OCI-LY1 (cell line): ENCODE results near the gene VAMP5.

ENCODE experiments used
- EZH2 ChIP-seq: fragments of 200-600 bp; sonication (generic), shearing (Covaris generic); IDR thresholded peaks from 2 replicates; pipeline ENCODE4 v1.8.0; 2017; ENCODE audit warnings: borderline replicate concordance, mixed run types, mild to moderate bottlenecking, antibody characterized with exemption, low read length, moderate library complexity, mixed read lengths
- TF ChIP-seq, protein P1 (sequence below): fragments of 200-600 bp; sonication (generic), shearing (Covaris generic); IDR thresholded peaks from 2 replicates; pipeline ENCODE4 v1.5.1; 2017; ENCODE audit warnings: mild to moderate bottlenecking, antibody characterized with exemption, low read length, moderate library complexity, mixed read lengths

DNA sequence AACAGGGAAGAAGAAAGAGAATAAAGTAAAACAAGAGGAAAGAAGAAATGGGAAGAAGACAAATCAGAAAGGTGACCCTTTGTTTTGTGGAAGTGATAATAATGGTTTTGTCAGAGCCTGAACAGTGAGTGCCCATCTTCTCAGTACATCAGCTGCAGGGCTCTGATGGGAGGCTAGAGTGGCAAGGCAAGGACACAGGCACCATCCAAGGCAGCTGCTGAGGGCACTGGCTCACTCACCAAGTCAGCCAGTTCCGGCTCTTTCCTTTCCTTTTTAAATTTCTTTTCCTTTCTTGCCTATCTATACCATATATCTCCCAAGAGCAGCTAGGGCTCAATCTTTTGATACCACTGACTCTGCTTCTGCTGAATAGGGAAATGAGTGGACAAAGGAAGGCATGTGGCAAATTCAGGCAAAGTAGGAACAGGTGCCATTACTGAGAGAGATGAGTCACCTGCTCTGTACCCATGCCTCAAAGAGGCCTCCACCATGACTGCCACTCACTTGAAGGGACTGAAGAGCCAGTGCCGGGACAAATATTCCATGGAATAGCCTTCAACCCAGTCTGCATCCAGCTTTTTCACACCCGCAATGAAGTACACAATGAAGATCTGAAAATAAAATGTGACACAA lies 29.1 kb upstream of the VAMP5 start:
- TF ChIP-seq, protein P1, sequence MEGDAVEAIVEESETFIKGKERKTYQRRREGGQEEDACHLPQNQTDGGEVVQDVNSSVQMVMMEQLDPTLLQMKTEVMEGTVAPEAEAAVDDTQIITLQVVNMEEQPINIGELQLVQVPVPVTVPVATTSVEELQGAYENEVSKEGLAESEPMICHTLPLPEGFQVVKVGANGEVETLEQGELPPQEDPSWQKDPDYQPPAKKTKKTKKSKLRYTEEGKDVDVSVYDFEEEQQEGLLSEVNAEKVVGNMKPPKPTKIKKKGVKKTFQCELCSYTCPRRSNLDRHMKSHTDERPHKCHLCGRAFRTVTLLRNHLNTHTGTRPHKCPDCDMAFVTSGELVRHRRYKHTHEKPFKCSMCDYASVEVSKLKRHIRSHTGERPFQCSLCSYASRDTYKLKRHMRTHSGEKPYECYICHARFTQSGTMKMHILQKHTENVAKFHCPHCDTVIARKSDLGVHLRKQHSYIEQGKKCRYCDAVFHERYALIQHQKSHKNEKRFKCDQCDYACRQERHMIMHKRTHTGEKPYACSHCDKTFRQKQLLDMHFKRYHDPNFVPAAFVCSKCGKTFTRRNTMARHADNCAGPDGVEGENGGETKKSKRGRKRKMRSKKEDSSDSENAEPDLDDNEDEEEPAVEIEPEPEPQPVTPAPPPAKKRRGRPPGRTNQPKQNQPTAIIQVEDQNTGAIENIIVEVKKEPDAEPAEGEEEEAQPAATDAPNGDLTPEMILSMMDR = no peak
- TF ChIP-seq EZH2 = no peak
